Stimulated activated CD8-positive, alpha-beta memory T cell treated with anti-CD3 and anti-CD28 coated beads, Interleukin-4, amount 100 ng/mL, for 1 hour (primary cell): ENCODE data around the gene ASB6.
"Not testable (repeated sequence)": the region's sequence is repeated elsewhere in the genome, so short reads cannot be mapped to it uniquely, and the experiment has no call there.

ENCODE experiments used
- DNase-seq, 2 donors: peaks; one replicate each; pipeline ENCODE4 v3.0.0-alpha.2; 2020; ENCODE audit warnings: low read depth in 2 of 2, low spot score in 1 of 2

Gene ASB6

DNA sequence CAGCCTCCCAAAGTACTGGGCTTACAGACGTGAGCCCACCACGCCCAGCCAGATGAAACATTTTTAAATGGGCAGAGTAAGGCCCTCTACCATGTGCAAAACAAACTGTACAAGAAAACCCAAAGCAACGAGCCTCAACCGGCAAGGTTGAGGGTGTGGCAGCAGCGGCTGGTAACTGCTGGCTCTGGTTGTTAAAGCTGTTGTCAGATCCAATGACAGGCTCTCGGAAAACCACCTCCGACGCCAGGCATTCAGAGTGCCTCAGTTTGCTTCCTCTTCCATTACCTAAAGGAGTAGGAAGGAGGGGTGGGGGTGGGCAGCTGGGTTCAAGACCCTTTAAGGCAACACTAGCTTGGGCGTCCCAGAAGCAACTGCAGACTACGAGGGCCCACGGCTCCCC, 2.4 kb upstream of the ASB6 start:
- no peak for DNase-seq

DNA sequence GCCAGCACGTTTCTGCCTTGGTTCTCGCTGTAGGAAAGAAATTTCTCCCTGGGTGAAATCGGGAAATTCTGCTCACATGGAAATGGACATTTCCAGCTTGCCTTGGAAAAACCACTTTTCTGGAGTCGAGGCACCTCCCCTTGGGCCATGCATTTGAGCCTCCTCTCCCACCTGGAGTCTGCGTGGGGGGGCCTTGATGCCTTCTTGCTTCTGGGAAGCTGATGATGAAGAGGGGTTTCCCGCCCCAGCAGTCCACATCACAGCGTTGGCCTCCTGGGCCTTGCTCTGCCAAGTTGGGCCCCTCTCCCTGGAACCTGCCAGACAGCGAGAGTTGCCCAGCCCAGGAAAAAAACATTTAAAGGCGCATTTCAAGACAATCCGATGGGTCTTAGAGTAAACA, 1.8 kb upstream of the ASB6 start:
- DNase-seq = no peak

DNA sequence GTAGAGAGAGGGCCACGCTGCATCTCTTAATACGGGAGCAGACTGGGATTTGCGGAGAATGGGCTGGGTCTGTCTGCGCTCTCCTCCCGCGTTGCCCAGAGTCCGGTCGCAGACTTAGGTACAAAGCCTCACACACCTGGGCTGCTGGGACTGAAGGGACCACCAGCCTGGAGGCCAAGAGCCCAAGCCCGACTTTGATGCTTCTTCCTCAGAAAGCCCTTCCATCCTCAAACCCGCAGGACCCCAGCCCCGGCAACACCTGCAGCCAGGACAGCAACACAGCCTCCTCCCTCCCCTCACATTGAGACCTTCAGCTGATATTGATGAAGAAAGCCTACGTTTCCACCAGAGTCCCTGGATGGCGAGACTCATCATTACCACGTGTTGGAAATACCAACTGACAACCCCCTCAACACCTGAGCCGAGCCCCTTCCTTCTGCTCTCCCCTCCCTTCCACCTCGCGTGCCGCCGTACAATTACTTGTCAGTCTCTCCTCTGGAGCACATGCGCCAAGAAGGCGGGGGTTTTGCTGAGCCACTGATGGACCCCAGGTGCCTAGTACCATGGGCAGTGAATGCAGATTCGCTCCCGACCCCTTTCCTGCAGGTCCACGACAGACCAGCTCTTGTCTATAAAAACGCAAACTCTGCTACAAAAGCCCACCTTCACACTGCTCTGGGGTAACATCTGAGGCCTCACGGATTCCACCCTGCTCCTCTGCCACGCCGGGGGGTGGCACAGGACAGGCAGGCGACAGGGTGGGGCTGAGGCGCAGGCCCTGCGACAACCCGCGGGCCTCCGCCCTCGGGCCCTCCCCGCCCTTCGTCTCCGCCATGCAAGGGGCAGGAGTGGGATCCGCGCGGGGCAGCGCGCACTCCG, 841 bp downstream of the ASB6 start:
- DNase-seq = no peak

DNA sequence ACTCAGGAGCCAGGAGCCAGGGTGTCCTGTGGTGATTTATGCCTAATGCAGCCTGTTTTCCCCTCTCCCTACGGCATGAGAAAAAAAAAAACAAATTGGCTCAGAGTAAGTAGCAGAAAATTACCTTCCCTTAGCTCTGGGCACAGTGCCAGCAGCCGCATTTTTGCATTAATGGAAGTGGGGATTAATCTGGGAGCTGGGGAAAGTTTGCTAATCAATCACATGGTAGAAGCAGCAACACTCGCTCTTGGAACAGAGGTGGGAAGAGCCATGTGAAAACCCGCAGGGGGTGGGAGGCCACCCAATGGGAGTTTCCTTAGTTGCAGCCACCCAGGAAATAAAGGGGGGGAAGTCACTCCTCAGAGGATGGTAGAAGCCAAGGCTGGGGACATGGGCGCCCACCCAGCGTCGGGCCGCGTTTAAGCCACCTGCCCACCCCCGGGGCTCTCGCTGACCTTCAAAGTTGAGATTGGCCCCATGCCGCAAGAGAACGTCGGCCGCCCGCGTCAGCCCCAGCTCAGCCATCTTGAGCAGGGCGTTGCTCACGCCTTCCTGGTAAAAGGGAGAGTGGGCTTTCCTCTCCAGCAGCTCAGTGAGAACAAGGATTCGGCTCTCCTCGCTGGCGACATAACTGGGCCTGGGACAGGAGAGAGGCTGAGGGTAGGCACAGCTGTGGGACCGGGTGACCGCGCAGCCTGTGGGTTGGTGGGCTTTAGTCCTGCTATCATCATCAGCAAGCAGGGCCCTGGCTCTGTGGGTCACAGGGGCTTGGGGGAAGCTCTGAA, 1.7 kb downstream of the ASB6 start:
- no peak for DNase-seq

DNA sequence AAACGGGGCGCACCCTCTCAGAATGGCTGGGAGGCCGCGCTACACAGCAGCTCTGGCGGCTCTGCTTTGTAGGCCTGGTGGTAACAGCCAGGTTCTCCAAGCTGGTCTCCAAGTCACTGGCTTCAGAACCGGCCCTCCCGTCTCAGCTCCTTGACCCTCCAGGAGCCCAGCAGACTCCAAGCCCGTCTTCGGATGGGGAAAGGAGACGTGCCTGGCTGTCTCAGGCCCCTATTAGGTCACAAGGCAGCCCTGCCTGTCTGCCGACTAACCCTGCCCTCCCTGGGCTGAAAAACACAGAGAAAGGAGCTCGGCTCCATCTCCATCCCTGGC, 2.2 kb downstream of the ASB6 start:
- DNase-seq = no peak

DNA sequence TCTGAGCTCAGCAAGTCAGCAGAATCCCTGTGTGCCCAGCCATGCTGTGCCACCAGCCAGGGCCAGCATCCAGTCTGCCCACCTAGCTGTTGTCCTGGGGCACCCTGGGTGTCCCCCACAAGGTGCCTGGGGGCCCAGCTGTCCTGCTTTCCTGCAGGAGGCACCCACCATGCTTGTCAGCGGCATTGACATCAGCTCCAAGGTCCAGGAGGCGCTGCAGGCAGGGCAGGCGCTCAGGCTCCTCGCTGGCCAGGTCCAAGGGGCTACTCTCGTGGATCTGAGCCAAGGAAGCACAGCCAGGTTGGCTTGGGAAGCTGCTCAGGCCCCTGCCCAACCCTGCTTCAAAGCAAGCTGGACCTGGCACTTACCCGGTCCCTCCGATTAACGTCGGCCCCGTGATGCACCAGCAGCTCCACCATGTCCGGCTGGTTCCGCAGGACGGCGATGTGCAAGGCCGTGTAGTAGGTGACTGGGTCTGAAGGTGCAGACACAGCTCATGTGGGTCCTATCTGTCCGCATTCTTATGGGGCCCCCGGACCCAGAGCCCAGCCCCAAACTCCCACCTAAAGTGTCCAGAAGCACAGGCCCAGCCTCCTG, 2.8 kb downstream of the ASB6 start:
- no peak for DNase-seq

DNA sequence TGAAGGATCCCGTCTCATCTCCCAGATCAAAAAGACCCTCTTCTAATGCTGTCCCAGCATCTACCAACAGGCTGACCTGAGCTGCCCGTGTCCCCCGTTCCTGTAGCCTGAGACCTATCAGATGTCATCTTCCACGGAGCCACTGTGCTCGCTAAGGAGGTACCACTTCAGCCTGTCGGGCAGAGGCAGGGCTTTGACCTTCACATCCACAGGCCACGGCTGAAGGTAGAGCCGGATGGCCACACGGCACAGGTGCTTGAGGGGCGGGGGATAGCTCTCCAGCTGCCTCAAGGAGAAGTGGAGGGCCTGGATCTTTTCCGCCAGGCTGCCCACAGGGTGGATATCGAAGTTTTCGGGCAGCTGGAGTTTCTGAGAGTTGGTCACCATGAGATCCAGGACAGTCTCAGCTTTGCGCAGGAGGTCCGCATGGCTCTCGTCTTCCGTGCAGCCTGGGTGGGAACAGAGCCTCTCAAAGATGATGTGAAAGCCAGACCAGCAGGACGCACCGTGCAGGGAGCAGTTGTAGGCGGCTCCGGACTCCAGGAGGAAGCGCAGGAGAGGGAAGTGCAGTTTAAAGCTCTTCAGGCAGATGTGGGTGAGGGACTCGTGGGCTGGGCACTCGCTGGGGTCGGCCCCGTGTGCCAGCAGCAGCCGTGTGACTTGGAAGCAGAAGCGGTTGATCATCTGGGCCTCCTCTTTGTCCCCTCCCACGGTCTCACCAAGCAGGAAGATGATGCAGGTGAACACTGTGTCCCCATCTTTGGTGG, 4.1 kb downstream of the ASB6 start:
- DNase-seq = no peak

DNA sequence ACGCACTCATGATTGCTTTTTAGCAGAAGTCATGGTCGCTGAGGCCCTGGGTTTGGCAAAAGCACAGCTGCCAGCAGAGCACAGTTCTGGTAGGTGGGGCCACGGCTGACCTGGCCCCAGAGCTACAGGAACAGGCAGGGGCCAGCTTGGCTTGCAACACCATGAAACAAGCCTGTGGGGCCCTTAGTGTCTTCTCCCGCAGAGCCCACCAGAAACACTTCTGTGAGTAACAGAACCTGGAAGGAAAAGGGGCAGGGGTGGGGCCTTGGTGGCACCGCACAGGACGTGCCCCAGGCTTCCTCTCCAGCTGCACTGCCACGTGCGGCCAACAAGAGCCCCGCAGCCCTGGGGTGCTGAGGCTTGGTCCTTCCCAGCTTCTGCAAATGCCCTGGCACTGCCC, 4.8 kb downstream of the ASB6 start:
- DNase-seq = no peak

DNA sequence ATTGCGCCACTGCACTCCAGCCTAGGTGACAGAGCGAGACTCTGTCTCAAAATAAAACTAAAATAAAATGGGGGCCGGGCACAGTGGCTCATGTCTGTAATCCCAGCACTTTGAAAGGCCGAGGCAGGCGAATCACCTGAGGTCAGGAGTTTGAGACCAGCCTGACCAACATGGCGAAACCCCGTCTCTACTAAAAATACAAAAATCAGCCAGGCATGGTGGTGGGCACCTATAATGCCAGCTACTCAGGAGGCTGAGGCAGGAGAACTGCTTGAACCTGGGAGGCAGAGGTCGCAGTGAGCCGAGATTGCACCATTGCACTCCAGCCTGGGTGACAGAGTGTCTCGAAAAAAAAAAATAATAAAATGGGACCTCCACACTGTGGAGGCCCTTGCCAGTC, 5.6 kb downstream of the ASB6 start:
- DNase-seq = not testable (repeated sequence)

DNA sequence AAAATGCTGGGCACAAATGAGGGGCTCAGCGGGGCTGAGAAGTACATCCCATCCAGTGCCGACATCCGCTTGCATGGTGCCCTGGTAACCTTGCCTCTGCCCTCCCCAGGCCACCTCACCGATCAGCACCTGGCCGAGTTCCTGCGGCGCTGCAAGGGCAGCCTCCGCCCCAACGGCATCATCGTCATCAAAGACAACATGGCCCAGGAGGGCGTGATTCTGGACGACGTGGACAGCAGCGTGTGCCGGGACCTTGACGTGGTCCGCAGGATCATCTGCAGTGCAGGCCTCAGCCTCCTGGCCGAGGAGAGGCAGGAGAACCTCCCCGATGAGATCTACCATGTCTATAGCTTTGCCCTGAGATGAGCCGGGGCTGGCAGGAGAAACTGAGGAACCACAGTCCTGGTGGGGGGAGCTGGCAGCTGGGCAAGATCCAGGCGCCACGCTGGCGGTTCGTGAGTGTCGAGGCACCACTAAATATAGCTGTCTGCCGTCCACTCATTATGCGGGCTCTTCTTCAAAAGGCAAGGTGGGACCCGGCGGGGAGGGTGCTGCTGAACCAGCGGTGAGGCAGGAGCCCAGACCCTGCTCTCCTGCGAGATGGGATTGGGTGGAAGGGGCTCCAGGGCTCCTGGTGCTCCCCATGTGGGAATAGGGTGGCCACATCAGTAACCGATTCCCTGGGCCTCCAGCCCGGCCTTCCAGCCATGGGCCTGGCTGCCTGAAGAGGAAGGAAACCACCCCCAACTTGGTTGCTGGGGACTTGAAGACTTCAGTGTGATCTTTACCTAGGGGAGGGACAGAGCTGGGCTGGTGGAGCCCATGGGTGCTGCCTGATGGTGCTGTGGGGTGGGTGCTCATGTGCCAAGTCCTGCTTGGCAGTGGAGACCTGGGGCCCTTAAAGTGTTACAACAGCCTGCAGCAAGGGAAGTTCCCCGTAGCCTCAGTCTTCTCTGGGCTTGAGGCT, 6.6 kb downstream of the ASB6 start:
- no peak for DNase-seq

DNA sequence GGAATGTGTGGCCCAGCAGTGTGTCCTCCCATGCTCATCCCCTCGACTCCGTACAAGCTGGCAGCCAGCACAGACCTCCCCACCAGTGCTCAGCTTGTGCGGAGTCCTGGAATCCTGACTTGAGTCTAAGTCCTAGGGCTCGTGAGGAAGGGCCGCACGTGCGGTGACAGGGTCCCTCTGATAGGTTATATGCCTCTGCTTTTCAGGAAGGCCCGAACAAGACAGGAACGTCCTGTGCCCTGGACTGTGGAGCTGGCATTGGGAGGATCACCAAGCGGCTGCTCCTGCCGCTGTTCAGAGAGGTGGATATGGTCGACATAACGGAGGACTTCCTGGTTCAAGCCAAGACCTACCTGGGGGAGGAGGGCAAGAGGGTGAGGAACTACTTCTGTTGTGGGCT, 8.1 kb downstream of the ASB6 start:
- no peak for DNase-seq

DNA sequence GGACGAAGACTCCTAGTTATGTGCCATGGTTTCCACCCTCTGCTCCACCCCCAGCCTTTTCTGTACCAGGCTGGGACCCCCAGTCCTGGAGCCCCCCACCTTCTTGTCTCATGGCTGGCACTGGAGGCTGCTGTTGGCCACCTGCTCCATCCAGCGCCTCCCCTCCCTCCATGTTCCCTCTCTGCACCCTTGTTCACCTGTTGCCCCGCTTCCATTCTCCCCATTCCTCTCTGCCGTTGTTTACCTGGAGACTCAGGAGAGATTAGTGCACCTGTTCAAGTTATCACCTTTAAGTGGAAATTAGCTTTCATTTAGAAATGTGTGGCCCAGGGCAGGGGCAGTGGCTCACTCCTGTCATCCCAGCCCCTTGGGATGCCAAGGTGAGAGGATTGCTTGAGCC, 8.7 kb downstream of the ASB6 start:
- no peak for DNase-seq

DNA sequence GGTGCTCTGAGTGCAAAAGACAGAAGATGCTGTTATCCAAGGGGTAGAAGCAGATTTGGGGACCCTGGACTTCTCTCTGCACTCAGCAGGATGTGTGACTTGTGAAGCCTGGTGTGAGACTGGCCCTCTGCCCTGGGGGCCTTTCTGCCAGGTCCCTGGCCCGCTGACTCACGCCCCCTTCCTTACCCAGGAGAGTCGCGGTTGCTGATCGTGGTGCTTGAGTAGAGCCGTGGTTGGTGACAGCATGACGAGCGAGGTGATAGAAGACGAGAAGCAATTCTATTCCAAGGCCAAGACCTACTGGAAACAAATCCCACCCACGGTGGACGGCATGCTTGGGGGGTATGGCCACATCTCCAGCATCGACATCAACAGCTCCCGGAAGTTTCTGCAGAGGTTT, 9.5 kb downstream of the ASB6 start:
- no peak for DNase-seq

DNA sequence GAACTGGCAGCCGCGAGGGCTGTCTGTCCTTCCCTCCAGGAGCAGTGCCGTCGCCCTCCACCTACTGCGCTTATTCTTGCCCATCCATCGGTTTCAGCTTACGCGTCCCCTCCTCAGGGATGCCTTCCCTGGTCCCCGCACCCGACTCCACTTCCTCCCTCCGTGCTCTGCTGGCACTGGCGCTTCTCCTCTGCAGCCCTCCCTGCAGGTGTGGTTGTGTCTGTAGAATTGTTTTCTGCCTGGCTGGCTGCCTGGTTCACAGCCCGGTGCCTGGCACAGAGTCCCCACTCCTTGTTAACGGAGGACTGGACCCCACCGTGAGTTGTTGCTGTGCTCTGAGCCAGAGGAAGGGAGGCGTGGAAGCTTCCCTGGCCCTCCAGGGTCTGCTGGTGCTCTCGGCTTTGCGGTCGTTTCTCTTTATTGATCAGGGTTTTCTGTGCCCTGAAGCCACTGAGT, 10.2 kb downstream of the ASB6 start:
- DNase-seq = no peak

DNA sequence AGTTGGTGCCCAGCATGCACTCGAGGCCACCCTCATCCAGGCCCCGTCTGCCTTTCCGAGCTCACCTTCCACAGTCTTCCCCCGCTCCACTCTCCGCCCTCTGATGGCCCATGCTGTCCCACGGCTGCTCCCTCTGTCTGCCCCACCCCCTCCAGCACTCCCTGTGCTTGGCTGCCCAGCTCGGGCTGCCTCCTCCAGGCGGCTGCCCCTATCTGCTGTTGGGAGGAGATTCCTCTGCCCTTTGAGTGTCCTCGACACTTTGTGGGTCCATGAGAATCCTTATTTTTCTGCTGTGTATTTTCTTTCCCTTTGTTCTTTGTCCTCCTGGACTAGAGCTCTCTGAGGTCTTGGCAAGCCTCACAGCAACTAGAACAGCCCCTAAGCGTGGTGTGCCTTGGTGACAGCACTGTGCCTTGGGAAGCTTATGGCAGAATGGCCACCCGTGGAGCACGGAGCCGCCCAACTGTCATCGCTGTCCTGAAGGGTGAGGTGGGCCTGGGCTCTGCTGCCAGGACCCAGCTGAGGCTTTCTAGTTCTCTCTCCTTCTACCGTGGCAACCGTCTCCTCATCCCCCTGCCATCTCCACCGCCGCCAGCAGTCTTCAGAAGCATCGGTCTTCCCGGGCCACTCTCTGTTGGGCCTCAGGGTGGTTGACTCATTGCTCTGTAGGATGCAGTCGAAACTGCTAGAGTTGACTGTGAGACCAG, 10.8 kb downstream of the ASB6 start:
- no peak for DNase-seq

DNA sequence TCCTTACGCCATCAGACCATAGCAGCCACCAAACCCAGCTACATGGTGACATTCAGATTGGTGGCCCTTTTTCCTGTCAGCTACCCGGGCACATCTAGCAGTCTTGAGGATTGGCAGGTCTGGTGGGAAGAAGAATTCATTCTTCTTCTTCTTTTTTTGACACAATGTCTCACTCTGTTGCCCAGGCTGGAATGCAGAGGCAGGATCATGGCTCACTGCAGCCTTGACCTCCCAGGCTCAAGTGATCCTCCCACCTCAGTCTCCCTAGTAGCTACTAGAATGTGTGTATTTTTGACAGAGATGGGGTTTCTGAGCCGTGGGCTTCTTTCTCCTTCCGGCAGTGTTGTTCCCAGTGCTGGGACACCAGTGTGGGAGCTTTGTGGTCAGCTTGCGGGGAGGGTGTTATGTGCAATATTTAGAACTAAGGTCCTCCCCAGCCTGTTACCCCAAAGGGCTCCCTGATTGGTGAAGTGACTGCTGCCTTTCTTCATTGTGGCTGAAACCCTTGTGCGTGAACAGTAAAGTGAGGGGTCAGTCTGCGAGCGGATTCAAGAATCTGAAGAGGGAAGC, 12.6 kb downstream of the ASB6 start:
- DNase-seq = no peak

DNA sequence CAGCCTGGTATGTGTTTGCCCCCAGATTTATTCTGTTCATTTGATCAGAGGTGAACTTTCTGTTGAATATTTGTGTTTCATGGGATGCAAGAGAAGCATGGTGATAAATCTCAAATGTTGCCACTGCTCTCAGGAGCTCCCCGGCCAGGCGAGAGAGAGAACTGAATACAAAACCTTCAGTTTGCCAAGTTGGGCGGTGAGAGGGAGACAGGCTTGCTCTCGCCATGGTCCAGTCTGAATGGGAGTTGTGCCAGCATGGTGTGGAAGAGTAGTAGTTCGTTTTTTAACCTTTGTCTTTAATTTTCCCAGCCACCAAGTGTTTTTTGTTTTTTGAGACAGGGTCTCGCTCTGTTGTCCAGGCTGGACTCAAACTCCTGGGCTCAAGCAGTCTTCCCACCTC, 13.2 kb downstream of the ASB6 start:
- DNase-seq = no peak

DNA sequence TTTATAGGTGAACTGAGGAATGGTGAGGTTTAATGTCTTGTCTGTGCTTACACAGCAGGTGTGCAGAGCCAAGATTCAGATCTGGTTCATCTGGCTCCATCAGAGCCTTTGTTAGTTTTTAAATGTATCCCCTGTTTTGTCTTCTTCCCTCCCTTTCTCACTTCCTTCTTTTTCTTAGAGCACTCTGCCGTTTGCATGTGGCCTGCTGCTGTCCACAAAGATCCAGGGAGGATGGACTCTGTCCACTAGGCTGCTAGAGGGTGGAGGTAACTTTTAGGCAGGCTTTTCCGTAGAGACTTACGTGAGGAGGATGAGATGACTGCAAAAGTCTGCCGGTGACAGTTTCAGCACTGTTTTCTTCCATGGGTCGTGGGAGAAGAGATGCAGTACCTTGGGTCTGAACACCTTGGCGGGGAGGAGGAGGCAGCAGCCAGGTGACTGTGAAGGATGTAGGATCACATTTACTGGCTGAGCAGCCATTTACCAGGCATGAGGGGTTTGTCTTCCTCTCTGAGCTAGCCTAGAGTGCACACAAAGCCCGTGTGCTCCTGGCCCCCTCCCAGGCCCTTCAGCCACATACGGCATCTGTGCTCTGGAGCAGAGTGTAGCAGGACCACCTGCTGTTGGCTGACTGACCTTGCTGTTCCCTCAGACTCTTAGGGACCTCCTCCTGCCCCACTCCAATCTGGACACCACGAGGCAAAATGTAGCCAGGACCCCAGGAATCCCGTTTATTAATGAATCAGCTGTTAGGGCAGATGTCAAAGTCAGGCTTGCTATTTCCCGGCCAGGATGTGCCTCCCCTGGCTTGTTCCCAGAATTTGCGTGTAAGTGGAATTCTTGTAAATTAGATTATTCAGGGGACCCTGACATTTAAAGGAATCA, 14.2 kb downstream of the ASB6 start:
- no peak for DNase-seq
